ENCODE measurements around the gene KIT. TPM values are rescaled to one million over a fixed set of nuclear protein-coding genes. Genes with fewer than 3 reads are reported as not detected.

The KIT gene
- total and polyA plus RNA-seq, 9 donors: 5.9 to 10.6 (median 8.4) TPM

DNA sequence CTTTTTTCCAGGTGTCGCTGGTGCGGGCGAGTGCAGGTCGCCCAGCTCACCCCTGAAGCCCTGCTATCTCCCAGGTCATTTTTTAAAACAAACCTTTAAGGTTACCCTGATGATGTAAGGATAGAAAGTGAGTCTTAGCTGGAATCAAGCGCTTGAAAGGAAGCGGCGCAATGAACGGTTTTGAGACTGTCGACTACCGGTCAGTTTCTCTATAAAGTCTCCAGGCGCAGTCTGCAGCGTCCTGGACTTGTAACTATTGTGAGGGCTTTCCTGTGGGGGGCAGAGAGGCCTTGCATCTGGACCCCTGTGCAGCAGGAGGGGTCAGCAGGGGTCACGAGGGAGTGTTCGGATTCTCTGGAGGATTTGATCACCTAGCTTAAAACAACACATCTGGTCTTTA, 1.6 kb downstream of the KIT start:
- DNase-seq: peak; percentile 44
- H3K4me1 ChIP-seq (ENCODE audit: control insufficient read depth, insufficient read depth, low read length): peaks cover 20% of the 10 kb centered on the region
- H3K4me3 ChIP-seq (ENCODE audit: low read length): peak overlapping the region; percentile 55
- H3K36me3 ChIP-seq (ENCODE audit: control insufficient read depth, insufficient read depth, low read length): no peaks in the 10 kb centered on the region
- WGBS (ENCODE audit: insufficient coverage): 2% methylated on average over 9 of the region's 14 CpGs
- H3K27me3 ChIP-seq (ENCODE audit: control insufficient read depth, insufficient read depth, low read length): peaks cover 34% of the 10 kb centered on the region
- H3K27ac ChIP-seq (ENCODE audit: low read length): peak overlapping the region; percentile 63
- H3K9me3 ChIP-seq (replicated peaks; ENCODE audit: control insufficient read depth, low read depth, low read length): no peaks in the 10 kb centered on the region

GRCh38 chr4:54659749-54660535, 2.2 kb downstream of the KIT start:
- H3K4me1 ChIP-seq (ENCODE audit: control insufficient read depth, insufficient read depth, low read length): peaks cover 20% of the 10 kb centered on the region
- no peaks in the 10 kb centered on the region for H3K9me3 ChIP-seq (replicated peaks; ENCODE audit: control insufficient read depth, low read depth, low read length)
- DNase-seq: no peak
- peaks cover 34% of the 10 kb centered on the region for H3K27me3 ChIP-seq (ENCODE audit: control insufficient read depth, insufficient read depth, low read length)
- 38% methylated on average over 7 of the region's 9 CpGs for WGBS (ENCODE audit: insufficient coverage)
- peak overlapping the region; percentile 63 for H3K27ac ChIP-seq (ENCODE audit: low read length)
- no peaks in the 10 kb centered on the region for H3K36me3 ChIP-seq (ENCODE audit: control insufficient read depth, insufficient read depth, low read length)
- H3K4me3 ChIP-seq (ENCODE audit: low read length): peak overlapping the region; percentile 55

GRCh38 chr4:54660591-54660990, 2.8 kb downstream of the KIT start:
- 90% methylated on average over 2 of the region's 2 CpGs for WGBS (ENCODE audit: insufficient coverage)
- no peak overlapping the region for H3K27ac ChIP-seq (ENCODE audit: low read length)
- peaks cover 20% of the 10 kb centered on the region for H3K4me1 ChIP-seq (ENCODE audit: control insufficient read depth, insufficient read depth, low read length)
- H3K4me3 ChIP-seq (ENCODE audit: low read length): no peak overlapping the region
- peaks cover 34% of the 10 kb centered on the region for H3K27me3 ChIP-seq (ENCODE audit: control insufficient read depth, insufficient read depth, low read length)
- no peak for DNase-seq
- H3K36me3 ChIP-seq (ENCODE audit: control insufficient read depth, insufficient read depth, low read length): no peaks in the 10 kb centered on the region
- H3K9me3 ChIP-seq (replicated peaks; ENCODE audit: control insufficient read depth, low read depth, low read length): no peaks in the 10 kb centered on the region

GRCh38 chr4:54661169-54661568, 3.4 kb downstream of the KIT start:
- DNase-seq: no peak
- Histone ChIP-seq H3K27ac (ENCODE audit: low read length) (peak overlapping the region; percentile 13), H3K27me3 (ENCODE audit: control insufficient read depth, insufficient read depth, low read length) (peaks cover 34% of the 10 kb centered on the region), H3K4me3 (ENCODE audit: low read length) (no peak overlapping the region), H3K4me1 (ENCODE audit: control insufficient read depth, insufficient read depth, low read length) (peaks cover 20% of the 10 kb centered on the region), H3K36me3 (ENCODE audit: control insufficient read depth, insufficient read depth, low read length) (no peaks in the 10 kb centered on the region), H3K9me3 (replicated peaks; ENCODE audit: control insufficient read depth, low read depth, low read length) (no peaks in the 10 kb centered on the region)
- WGBS (ENCODE audit: insufficient coverage): 33% methylated on average over 3 of the region's 5 CpGs

DNA sequence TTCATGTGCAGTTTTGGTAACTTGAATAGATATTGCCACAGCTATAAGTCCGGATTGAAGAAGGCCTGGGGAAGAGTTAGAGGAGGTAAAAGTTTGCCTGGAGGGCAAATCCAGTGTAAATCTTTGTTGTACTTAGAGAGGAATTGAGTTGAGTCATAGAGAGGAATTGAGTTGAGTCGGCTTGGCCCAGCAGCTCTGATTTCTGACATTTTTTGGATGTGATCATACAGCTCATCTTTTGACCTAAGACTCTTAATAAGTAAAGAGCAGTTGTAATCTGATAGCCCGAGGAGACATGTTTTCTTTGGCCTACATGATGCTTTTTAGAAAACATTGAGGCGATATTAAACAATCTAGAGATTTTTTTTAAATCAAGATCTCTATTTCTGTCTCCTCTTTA, 3.9 kb downstream of the KIT start:
- Histone ChIP-seq H3K4me3 (ENCODE audit: low read length) (no peak overlapping the region), H3K27ac (ENCODE audit: low read length) (peak overlapping the region; percentile 13)
- peak; percentile 38 for DNase-seq

GRCh38 chr4:54662123-54662522, 4.4 kb downstream of the KIT start:
- H3K27ac ChIP-seq (ENCODE audit: low read length): no peak overlapping the region
- no peak for DNase-seq
- 80% methylated on average over 1 of the region's 3 CpGs for WGBS (ENCODE audit: insufficient coverage)
- H3K9me3 ChIP-seq (replicated peaks; ENCODE audit: control insufficient read depth, low read depth, low read length): no peaks in the 10 kb centered on the region
- H3K4me3 ChIP-seq (ENCODE audit: low read length): no peak overlapping the region
- peaks cover 20% of the 10 kb centered on the region for H3K4me1 ChIP-seq (ENCODE audit: control insufficient read depth, insufficient read depth, low read length)
- H3K27me3 ChIP-seq (ENCODE audit: control insufficient read depth, insufficient read depth, low read length): peaks cover 31% of the 10 kb centered on the region
- no peaks in the 10 kb centered on the region for H3K36me3 ChIP-seq (ENCODE audit: control insufficient read depth, insufficient read depth, low read length)

More for the DNA sequence above, 3.9 kb downstream of the KIT start:
- Histone ChIP-seq H3K4me1 (ENCODE audit: control insufficient read depth, insufficient read depth, low read length) (peaks cover 20% of the 10 kb centered on the region), H3K27me3 (ENCODE audit: control insufficient read depth, insufficient read depth, low read length) (peaks cover 34% of the 10 kb centered on the region), H3K9me3 (replicated peaks; ENCODE audit: control insufficient read depth, low read depth, low read length) (no peaks in the 10 kb centered on the region), H3K36me3 (ENCODE audit: control insufficient read depth, insufficient read depth, low read length) (no peaks in the 10 kb centered on the region)
- WGBS (ENCODE audit: insufficient coverage): 78% methylated on average over 1 of the region's 4 CpGs

DNA sequence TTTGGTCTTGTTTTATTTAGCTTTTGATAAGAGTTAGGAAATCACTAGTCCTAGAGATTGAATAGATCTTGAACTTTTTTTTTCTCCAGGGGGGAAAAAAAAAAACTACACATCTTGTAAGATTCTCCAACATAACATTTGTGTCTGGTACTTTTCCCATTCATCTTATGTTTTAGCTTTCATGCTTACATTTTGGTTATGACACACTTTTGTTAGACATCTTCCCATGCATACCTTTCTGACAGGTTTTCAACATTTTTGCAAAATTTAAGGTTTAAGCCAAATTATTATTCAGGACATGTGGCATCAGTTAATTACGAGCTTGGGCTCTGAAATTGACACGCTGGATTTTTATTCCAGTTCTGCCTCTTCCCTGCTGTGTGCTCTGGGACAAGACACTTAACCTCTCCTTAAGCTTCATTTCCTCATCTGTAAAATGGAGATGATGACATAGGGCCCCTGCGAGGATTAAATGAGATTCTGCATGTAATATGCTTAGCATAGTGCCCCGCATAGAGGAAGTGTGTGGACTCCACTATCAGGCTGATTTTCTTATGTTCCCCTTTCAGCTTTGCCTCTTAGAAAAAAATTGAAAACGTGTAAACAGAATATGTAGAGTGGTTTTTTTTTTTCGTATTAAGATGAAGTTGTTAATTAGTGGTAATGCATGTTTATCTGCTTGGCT, 5.3 kb downstream of the KIT start:
- no peak overlapping the region for H3K4me3 ChIP-seq (ENCODE audit: low read length)
- H3K4me1 ChIP-seq (ENCODE audit: control insufficient read depth, insufficient read depth, low read length): peaks cover 13% of the 10 kb centered on the region
- H3K36me3 ChIP-seq (ENCODE audit: control insufficient read depth, insufficient read depth, low read length): no peaks in the 10 kb centered on the region
- H3K27me3 ChIP-seq (ENCODE audit: control insufficient read depth, insufficient read depth, low read length): peaks cover 22% of the 10 kb centered on the region
- 50% methylated on average over 3 of the region's 6 CpGs for WGBS (ENCODE audit: insufficient coverage)
- DNase-seq: no peak
- H3K27ac ChIP-seq (ENCODE audit: low read length): no peak overlapping the region
- no peaks in the 10 kb centered on the region for H3K9me3 ChIP-seq (replicated peaks; ENCODE audit: control insufficient read depth, low read depth, low read length)

DNA sequence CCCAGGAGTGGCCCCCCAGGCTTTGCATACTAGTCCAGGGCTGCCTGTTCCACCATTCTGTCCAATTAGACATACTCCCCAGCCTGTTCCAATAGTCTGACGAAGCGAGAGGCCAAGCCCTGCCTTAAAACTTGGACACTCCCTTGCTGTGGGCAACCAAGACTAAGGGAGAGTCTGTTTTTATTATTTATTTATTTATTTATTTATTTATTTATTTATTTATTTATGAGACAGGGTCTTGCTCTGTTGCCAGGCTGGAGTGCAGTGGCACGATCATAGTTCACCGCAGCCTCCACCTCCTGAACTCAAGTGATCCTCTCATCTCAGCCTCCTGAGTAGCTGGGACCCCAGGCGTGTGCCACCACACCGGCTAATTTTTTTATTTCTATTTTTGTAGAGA, 6.6 kb downstream of the KIT start:
- Histone ChIP-seq H3K27ac (ENCODE audit: low read length) (no peak overlapping the region), H3K27me3 (ENCODE audit: control insufficient read depth, insufficient read depth, low read length) (peaks cover 9% of the 10 kb centered on the region), H3K9me3 (replicated peaks; ENCODE audit: control insufficient read depth, low read depth, low read length) (no peaks in the 10 kb centered on the region), H3K4me1 (ENCODE audit: control insufficient read depth, insufficient read depth, low read length) (peaks cover 6% of the 10 kb centered on the region), H3K4me3 (ENCODE audit: low read length) (no peak overlapping the region), H3K36me3 (ENCODE audit: control insufficient read depth, insufficient read depth, low read length) (no peaks in the 10 kb centered on the region)
- WGBS (ENCODE audit: insufficient coverage): no CpG with 5 or more reads among the region's 6 CpGs
- DNase-seq: no peak

GRCh38 chr4:54668014-54668611, 10.4 kb downstream of the KIT start:
- WGBS (ENCODE audit: insufficient coverage): 33% methylated on average over 1 of the region's 6 CpGs
- no peaks in the 10 kb centered on the region for H3K4me1 ChIP-seq (ENCODE audit: control insufficient read depth, insufficient read depth, low read length)
- H3K4me3 ChIP-seq (ENCODE audit: low read length): no peak overlapping the region
- no peaks in the 10 kb centered on the region for H3K36me3 ChIP-seq (ENCODE audit: control insufficient read depth, insufficient read depth, low read length)
- H3K9me3 ChIP-seq (replicated peaks; ENCODE audit: control insufficient read depth, low read depth, low read length): no peaks in the 10 kb centered on the region
- DNase-seq: no peak
- no peak overlapping the region for H3K27ac ChIP-seq (ENCODE audit: low read length)
- no peaks in the 10 kb centered on the region for H3K27me3 ChIP-seq (ENCODE audit: control insufficient read depth, insufficient read depth, low read length)

DNA sequence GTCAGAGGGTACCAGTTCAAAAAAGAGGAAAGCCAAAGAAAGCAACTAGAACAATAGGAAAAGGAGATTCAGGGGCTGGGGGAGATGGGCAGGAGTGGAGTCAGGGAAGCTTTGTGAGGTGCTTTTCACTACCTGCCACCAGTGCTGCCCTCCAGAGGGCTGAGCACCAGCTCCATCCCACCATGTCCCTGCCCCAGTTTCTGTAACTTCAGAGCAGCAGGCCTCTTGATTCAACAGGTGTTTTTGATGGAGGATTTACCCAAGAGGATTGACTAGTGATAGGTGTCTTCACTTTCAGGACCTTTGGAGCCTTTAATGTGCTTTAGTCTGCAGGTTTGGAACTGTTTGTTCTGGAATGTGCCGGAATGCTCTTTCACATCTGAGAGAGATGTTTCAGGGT, 12.1 kb downstream of the KIT start:
- no peaks in the 10 kb centered on the region for H3K27me3 ChIP-seq (ENCODE audit: control insufficient read depth, insufficient read depth, low read length)
- H3K9me3 ChIP-seq (replicated peaks; ENCODE audit: control insufficient read depth, low read depth, low read length): no peaks in the 10 kb centered on the region
- no peak overlapping the region for H3K4me3 ChIP-seq (ENCODE audit: low read length)
- no peak overlapping the region for H3K27ac ChIP-seq (ENCODE audit: low read length)
- no peaks in the 10 kb centered on the region for H3K4me1 ChIP-seq (ENCODE audit: control insufficient read depth, insufficient read depth, low read length)
- DNase-seq: no peak
- H3K36me3 ChIP-seq (ENCODE audit: control insufficient read depth, insufficient read depth, low read length): no peaks in the 10 kb centered on the region
- 83% methylated on average over 1 of the region's 1 CpG for WGBS (ENCODE audit: insufficient coverage)
